AG10803 (cell line): ENCODE measurements around the gene SPINK7.

Source experiments
- DNase-seq: peaks from one replicate; pipeline ENCODE4 v3.0.0; 2010; ENCODE audit warnings: low read depth
- H3K4me3 ChIP-seq: 2 replicates; pipeline ENCODE4 v1.5.1; 2011; ENCODE audit warnings: mild to moderate bottlenecking, low read length, control low read depth
- CTCF ChIP-seq: conservative IDR thresholded peaks from 2 replicates; pipeline ENCODE4 v1.5.1; 2011; ENCODE audit warnings: mild to moderate bottlenecking, low read length, control low read depth, inconsistent platforms

The SPINK7 gene

DNA sequence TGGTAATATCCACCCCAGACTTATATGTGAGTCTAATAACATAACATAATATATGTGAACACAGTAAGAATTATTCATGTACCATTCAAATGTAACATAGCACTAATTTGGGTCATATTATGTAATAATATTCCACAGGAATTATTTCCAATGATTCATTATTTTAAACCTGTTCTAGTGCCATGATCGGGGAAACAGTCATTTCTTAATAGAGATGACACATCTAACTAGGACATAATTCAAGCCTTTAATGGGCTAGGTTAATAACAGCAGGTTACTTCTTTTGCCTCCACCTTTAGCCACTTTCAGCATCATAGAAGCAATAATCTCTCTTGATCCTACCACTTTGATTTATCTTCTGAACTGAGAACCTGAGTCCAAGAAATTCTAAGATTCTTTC is 35.5 kb downstream of the SPINK7 start:
- DNase-seq = no peak
- no peak overlapping the region for H3K4me3 ChIP-seq
- no peak for TF ChIP-seq CTCF

DNA sequence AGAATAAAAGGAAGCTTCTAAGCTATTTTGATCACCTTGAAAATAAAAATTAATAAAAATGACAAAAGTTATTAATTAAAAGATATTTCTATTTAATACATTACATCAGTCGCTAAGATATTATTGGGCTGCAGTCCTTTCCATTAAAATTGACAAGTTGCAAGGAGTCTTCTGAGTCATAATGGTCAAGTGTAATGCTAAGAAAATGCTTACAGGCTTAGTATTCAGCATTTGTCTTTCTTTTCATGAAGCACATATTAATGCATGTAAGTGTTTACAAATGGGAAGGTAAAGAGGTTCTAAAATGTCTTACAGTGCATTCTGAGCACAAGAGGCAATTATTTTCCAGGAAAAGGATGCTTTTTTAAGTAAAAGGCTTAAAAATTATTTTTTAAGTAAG is 40.5 kb downstream of the SPINK7 start:
- H3K4me3 ChIP-seq = no peak overlapping the region
- DNase-seq = no peak
- no peak for TF ChIP-seq CTCF

GRCh38 chr5:148353634-148354033 is 41.4 kb downstream of the SPINK7 start:
- no peak for TF ChIP-seq CTCF
- H3K4me3 ChIP-seq = no peak overlapping the region
- no peak for DNase-seq

DNA sequence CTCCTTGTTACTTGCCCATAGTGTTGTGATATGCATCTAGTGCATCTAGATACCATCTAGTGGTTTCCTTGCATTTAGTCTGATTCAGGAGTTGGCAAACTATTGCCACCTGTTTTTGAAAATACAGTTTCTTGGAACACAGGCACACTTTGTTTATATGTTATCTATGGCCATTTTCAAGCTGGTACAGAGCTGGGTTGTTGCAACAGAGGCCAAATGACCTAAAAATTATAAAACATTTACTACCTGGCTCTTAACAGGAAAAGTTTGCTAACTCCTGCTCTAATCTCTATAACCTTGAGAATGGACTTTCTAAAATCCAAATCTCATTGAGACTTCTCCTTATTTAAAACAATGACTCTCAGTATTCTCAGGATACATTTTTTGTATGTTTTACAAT is 52.1 kb downstream of the SPINK7 start:
- no peak for TF ChIP-seq CTCF
- H3K4me3 ChIP-seq = no peak overlapping the region
- DNase-seq = no peak
